ENCODE results near the gene VCAM1. TPM values are rescaled to one million over a fixed set of nuclear protein-coding genes. Genes with fewer than 3 reads are reported as not detected.

The VCAM1 gene
- total and polyA plus RNA-seq, 2 of the 8 experiments (the other 6 are each of a cell fraction or from before 2014, with no cell fraction given) = 0.21 TPM; not detected in 1

DNA sequence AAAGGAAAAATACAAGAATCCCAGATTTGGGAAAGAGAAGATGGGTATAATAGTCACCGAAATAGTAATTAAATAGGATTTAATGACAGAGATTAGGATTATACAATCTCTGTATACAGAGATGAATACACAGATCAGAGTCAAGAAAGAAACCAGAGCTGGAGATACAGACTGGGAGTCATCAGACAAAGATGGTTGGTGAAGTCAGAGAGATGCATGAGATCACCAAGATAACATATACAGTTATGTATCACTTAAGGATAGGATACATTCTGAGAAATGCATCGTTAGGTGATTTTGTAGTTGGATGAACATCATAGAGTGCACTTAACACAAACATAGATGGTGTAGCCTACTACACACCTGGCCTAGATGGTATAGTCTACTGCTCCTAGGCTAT is 49.8 kb downstream of the VCAM1 start (continued):
- TF ChIP-seq SP2 (IDR thresholded peaks at IDR 0.05; ENCODE audit: low read length) (no peak), SIN3A (conservative IDR thresholded peaks at IDR 0.05 in 1 of 2, IDR thresholded peaks at IDR 0.05 in 1 of 2; ENCODE audit: low read depth in 1 of 2, low read length in 2 of 2) (no peak), MAX (IDR thresholded peaks at IDR 0.05) (no peak), PHF8 (conservative IDR thresholded peaks at IDR 0.05; ENCODE audit: low read depth, low read length) (no peak), JUND (IDR thresholded peaks at IDR 0.05; ENCODE audit: low read length) (no peak), MAFK (IDR thresholded peaks at IDR 0.05; ENCODE audit: low read depth, low read length) (no peak), HDAC2 (IDR thresholded peaks at IDR 0.05; ENCODE audit: borderline replicate concordance in 1 of 2, low read depth in 2 of 2, low read length in 2 of 2) (no peak), TCF12 (IDR thresholded peaks at IDR 0.05; ENCODE audit: low read depth, low read length) (no peak)

Measured in H1 (cell line).